ENCODE results near the gene SCRT2. TPM values are rescaled to one million over a fixed set of nuclear protein-coding genes. Genes with fewer than 3 reads are reported as not detected.

SCRT2 gene
- total and polyA plus RNA-seq, 2 of the 4 experiments (the other 2 are of a cell fraction) = not detected

- Histone ChIP-seq H3K4me1 (ENCODE audit: control insufficient read depth, insufficient read depth, low read length) (no peaks in the 10 kb centered on the region), H4K20me1 (ENCODE audit: insufficient read depth, low read length) (no peaks in the 10 kb centered on the region), H3K56ac (ENCODE audit: extremely low read depth, insufficient read depth, low read length) (no peak overlapping the region), H3K18ac (ENCODE audit: low read depth, low read length) (no peak overlapping the region), H2AK9ac (replicated peaks; ENCODE audit: low read depth, low read length, poor library complexity) (no peak overlapping the region), H4K5ac (ENCODE audit: low read depth, low read length) (no peak overlapping the region), H3K4me3 (ENCODE audit: insufficient read depth, low read depth, low read length) (no peak overlapping the region), H3K4ac (ENCODE audit: low read depth, low read length) (no peak overlapping the region), H2BK120ac (ENCODE audit: low read depth, low read length) (no peak overlapping the region), H3K36me3 (ENCODE audit: control insufficient read depth, insufficient read depth, low read length) (no peaks in the 10 kb centered on the region), H3K79me1 (ENCODE audit: low read depth in 1 of 2, low read length in 2 of 2) (no peaks in the 10 kb centered on the region), H3K9me1 (ENCODE audit: insufficient read depth, low read length) (no peaks in the 10 kb centered on the region), H3K27me3 (ENCODE audit: control insufficient read depth, insufficient read depth, low read length) (peaks cover 15% of the 10 kb centered on the region), H2BK15ac (ENCODE audit: low read depth, low read length) (no peak overlapping the region), H3K27ac (ENCODE audit: insufficient read depth, low read length) (no peak overlapping the region), H2BK20ac (ENCODE audit: low read depth, low read length) (no peak overlapping the region), H3K23ac (ENCODE audit: low read depth, low read length) (no peak overlapping the region), H3K14ac (replicated peaks; ENCODE audit: low read depth, low read length) (no peak overlapping the region), H4K8ac (ENCODE audit: low read depth in 2 of 2, low read length in 2 of 2) (no peak overlapping the region), H3K9ac (ENCODE audit: low read depth, low read length) (no peak overlapping the region), H2BK5ac (ENCODE audit: low read depth, low read length, poor library complexity, severe bottlenecking) (no peak overlapping the region), H3K4me2 (ENCODE audit: low read depth, low read length) (no peak overlapping the region), H2AFZ (replicated peaks; ENCODE audit: low read length, poor library complexity) (no peak overlapping the region), H2AK5ac (ENCODE audit: low read depth, low read length) (no peak overlapping the region), H4K91ac (ENCODE audit: insufficient read depth, low read depth, low read length) (no peak overlapping the region), H3K9me3 (ENCODE audit: control insufficient read depth, insufficient read depth, low read length) (no peaks in the 10 kb centered on the region)
- no peak for DNase-seq
- in situ Hi-C loops (cut with MboI; ENCODE audit: low sequenced_read_pairs) = no loop called here
- CTCF ChIA-PET = no interaction called here
- POLR2A ChIA-PET (ENCODE audit: unreplicated experiment) = no interaction called here
- dilution Hi-C loops (cut with HindIII; ENCODE audit: low sequenced_read_pairs, unreplicated experiment) = no loop called here
- ATAC-seq (ENCODE audit: low read depth) = no peak
- TF ChIP-seq, protein P1, sequence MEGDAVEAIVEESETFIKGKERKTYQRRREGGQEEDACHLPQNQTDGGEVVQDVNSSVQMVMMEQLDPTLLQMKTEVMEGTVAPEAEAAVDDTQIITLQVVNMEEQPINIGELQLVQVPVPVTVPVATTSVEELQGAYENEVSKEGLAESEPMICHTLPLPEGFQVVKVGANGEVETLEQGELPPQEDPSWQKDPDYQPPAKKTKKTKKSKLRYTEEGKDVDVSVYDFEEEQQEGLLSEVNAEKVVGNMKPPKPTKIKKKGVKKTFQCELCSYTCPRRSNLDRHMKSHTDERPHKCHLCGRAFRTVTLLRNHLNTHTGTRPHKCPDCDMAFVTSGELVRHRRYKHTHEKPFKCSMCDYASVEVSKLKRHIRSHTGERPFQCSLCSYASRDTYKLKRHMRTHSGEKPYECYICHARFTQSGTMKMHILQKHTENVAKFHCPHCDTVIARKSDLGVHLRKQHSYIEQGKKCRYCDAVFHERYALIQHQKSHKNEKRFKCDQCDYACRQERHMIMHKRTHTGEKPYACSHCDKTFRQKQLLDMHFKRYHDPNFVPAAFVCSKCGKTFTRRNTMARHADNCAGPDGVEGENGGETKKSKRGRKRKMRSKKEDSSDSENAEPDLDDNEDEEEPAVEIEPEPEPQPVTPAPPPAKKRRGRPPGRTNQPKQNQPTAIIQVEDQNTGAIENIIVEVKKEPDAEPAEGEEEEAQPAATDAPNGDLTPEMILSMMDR (conservative IDR thresholded peaks at IDR 0.05; ENCODE audit: low read depth, low read length) = no peak
- TF ChIP-seq MXI1 (IDR thresholded peaks at IDR 0.05; ENCODE audit: borderline replicate concordance, low read depth, low read length) (no peak), SMC3 (IDR thresholded peaks at IDR 0.05; ENCODE audit: low read depth, low read length) (no peak), MAFK (IDR thresholded peaks at IDR 0.05; ENCODE audit: low read depth, low read length) (no peak), CHD1 (IDR thresholded peaks at IDR 0.05; ENCODE audit: low read depth, low read length) (no peak), BHLHE40 (IDR thresholded peaks at IDR 0.05; ENCODE audit: low read depth, low read length) (no peak)
- TF ChIP-seq, protein P2, sequence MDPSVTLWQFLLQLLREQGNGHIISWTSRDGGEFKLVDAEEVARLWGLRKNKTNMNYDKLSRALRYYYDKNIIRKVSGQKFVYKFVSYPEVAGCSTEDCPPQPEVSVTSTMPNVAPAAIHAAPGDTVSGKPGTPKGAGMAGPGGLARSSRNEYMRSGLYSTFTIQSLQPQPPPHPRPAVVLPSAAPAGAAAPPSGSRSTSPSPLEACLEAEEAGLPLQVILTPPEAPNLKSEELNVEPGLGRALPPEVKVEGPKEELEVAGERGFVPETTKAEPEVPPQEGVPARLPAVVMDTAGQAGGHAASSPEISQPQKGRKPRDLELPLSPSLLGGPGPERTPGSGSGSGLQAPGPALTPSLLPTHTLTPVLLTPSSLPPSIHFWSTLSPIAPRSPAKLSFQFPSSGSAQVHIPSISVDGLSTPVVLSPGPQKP (IDR thresholded peaks at IDR 0.05; ENCODE audit: borderline replicate concordance, low read depth, low read length) = no peak
- intact Hi-C loops (cut with micrococcal nuclease) = no loop called here
- no CpG with 5 or more reads among the region's 6 CpGs for whole genome bisulfite sequencing, 2 experiments (ENCODE audit: extremely low coverage in 2 of 2, insufficient read length in 1 of 2)
- BruUV-seq (replicated peaks) = no TSS peak
Observed at GRCh38 chr20:698276-698675, 22.7 kb upstream of the SCRT2 start.
